ENCODE results near the gene NFATC1.

- TF ChIP-seq CTCF (IDR thresholded peaks at IDR 0.05) (no peak), POLR2A (IDR thresholded peaks at IDR 0.05) (no peak)
Measured at GRCh38 chr18:79413901-79414300, 18.2 kb downstream of the NFATC1 start.

Measured in esophagus squamous epithelium (tissue), 4 donors.